Endothelial cell of umbilical vein (primary cell): ENCODE results near the gene ANP32A.

Experiments
- EZH2 ChIP-seq: IDR thresholded peaks from 2 replicates; pipeline ENCODE4 v1.6.1; 2012; ENCODE audit warnings: borderline replicate concordance, low read depth, mild to moderate bottlenecking, moderate library complexity, low read length, inconsistent platforms; ENCODE audit not compliant: severe bottlenecking
- MYC ChIP-seq: IDR thresholded peaks from one replicate; pipeline ENCODE4 v1.6.1; 2011; ENCODE audit warnings: mild to moderate bottlenecking, low read depth, low read length
- POLR2A ChIP-seq: IDR thresholded peaks from 2 replicates; pipeline ENCODE4 v1.6.1; 2012; ENCODE audit warnings: low read depth, mild to moderate bottlenecking, control low read depth, low read length
- TF ChIP-seq, protein P1 (sequence below), 2 donors: IDR thresholded peaks; 1 replicate in 1 of 2; 2 replicates in 1 of 2; pipeline ENCODE4 v1.5.1; 2011; ENCODE audit warnings: low read length in 2 of 2, mild to moderate bottlenecking in 2 of 2, moderate library complexity in 2 of 2, control low read depth in 1 of 2, inconsistent platforms in 1 of 2, low read depth in 1 of 2; ENCODE audit not compliant: insufficient read depth in 1 of 2; ENCODE audit errors: extremely low read depth in 1 of 2

DNA sequence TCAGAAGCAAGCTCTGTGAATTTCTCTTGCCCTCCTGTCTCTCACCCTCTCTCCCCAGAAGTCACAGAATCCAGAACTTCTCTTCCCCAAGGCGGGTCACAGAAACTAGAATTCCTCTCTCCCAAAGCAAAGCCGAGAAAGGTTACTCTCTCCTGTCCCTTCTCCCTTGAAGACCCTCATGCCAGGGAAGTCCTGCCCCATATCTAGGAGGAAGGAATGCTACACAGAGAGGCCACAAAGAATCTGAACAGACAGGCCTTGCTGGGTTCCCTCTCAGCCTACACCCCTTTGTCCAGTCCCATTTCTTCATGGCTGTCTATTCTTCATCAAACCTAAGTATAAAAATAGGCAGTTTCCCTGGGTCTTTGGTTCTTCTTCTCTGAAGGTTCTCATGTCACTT is 29.8 kb downstream of the ANP32A start:
- TF ChIP-seq EZH2: no peak
- TF ChIP-seq, protein P1, sequence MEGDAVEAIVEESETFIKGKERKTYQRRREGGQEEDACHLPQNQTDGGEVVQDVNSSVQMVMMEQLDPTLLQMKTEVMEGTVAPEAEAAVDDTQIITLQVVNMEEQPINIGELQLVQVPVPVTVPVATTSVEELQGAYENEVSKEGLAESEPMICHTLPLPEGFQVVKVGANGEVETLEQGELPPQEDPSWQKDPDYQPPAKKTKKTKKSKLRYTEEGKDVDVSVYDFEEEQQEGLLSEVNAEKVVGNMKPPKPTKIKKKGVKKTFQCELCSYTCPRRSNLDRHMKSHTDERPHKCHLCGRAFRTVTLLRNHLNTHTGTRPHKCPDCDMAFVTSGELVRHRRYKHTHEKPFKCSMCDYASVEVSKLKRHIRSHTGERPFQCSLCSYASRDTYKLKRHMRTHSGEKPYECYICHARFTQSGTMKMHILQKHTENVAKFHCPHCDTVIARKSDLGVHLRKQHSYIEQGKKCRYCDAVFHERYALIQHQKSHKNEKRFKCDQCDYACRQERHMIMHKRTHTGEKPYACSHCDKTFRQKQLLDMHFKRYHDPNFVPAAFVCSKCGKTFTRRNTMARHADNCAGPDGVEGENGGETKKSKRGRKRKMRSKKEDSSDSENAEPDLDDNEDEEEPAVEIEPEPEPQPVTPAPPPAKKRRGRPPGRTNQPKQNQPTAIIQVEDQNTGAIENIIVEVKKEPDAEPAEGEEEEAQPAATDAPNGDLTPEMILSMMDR (IDR thresholded peaks at IDR 0.05; ENCODE audit: extremely low read depth in 1 of 2, insufficient read depth in 1 of 2, low read depth in 1 of 2, low read length in 2 of 2): no peak
- TF ChIP-seq MYC: no peak
- TF ChIP-seq POLR2A: no peak
